HG02938 (cell line): ENCODE data around the gene CCDC187.

Experiments used
- ATAC-seq: cut with Tn5 transposase; IDR thresholded peaks from one replicate; pipeline ENCODE4 v1.9.1; 2021; ENCODE audit warnings: mild to moderate bottlenecking, moderate library complexity; ENCODE audit not compliant: unreplicated experiment

CCDC187 gene

DNA sequence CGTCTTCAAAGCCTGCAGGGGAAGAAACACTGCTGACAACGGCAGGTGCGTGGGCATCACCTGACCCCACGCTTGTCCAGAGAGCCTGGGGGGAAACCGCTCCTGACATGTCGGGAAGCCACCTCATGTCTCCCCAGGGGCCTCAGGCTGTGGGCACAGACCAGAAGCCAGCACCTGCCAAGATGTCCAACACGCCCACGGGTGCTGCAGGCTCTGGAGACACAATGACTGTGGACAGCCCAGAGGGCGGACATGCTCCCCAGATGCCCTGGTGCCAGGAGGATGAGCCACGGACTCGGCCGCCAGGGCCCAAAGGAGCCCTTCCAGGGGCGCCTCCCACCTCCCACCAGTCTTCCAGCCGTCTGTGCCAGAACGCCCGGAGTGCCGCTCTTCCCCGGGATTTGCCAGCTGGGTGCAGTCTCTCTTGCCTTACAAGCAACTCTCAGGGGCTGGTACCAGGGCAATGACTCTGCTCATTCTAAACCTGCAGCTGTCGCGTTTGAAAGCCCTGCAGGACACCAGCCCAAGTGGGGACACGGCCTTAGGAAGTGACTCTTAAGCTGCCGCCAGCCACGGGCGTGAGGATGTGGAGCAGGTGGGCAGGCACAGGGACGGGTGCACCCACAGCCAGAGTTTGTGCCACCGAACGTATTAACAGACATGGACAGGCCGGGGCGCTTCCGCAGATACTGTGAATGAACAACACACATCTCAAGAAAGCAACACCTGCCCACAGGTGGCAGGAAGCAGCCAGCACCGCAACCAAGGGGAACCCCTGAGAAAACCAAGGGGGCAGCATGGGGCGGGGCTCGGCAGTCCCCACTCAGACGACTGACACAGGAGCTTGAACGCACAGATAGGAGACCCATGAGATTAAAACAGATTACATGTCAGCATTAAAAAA lies 92.2 kb downstream of the CCDC187 start:
- no peak for ATAC-seq

DNA sequence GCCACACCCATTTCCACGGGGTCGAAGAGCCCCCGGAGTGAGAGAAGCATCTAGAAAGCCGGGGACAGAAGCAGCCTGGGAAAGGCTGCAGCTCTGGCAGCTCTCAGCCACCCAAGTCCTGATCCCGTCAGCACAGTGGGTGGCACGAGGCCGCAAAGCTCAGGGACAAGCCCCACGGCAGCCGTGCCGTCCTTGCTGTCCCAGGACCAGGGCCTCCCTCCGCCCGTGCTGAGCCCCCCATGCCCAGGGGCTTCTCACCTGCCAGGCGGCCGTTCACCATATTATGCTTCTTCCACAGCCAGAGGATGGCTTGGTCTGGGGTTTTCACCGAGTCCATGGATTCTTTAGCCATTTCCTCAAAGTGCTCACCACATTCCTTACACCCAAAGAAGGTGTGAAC lies 92.9 kb downstream of the CCDC187 start:
- no peak for ATAC-seq

DNA sequence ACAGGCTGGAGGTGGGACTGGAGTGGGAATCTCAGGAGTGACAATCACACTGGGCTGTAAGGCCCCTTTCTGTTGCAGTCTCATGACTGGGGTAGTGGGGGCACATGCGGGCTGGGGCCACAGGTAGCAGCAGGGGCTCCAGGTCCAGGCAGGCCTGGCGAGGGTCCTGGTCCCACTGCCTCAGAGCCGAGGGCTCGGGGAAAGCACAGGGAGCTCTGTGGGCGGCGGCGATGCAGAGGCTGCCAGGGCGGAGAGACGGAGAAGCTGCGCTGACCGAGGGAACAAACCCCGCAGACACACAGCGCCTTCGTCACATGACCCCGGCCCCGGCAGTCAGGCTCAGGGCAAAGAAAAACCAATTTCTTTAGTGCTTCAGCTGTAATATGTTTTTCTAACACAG lies 93.6 kb downstream of the CCDC187 start:
- ATAC-seq = no peak

DNA sequence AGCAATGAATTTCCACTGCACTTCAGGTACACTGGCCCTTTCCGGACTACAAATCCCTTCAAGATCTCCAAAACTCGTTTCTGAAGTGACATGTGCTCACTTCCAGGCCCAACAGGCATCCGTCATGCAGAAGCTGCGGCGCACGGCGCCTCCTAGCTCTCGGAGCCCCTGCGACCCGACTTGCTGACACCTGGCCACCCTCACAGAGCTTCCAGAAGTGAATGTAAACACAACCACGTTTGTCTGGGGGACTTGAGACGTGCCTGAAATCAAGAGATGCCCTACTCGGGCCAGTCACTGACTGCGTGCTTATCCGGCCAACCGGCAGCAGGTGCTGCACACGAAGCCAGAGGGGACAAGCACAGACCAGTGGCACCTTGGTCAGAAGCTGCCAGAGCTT lies 94.1 kb downstream of the CCDC187 start:
- no peak for ATAC-seq

DNA sequence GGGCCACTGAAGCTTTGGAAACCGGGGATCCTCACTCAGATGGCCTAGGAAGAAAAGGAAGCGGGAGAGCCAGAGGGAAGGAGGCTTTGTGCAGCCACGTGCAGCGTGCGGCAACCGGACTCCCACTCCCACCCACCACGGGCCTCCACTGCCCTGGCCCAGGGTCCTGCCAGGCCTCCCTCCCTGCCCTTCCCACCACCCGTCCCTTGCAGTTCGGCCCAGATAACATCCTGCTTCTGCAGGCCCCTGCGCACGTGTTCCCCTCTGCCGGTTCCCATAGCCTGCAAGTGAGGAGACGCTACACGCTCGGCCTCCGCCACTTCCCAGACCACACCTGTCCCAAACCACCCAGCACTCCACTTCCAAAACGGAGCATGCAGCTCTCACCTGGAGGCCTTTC lies 94.7 kb downstream of the CCDC187 start:
- no peak for ATAC-seq

DNA sequence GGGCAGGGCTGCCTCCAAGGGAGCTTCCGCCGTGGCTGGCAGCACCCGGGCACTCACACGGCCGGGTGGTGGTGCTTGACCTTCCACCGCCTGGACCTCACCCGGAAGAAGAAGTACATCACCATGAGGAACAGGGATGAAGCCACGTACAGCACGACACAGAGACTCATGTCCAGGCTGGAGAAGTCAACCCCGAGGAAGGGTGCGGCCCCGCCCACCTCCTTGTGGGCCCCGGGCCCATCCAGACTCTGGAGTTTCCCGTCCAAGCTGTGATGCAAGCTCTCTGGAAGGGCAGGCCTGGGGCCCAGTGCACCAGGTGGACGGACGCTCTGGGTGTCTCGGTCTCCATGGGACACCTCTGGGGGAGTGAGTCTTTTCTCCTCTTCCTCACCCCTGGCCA lies 95.2 kb downstream of the CCDC187 start:
- no peak for ATAC-seq

DNA sequence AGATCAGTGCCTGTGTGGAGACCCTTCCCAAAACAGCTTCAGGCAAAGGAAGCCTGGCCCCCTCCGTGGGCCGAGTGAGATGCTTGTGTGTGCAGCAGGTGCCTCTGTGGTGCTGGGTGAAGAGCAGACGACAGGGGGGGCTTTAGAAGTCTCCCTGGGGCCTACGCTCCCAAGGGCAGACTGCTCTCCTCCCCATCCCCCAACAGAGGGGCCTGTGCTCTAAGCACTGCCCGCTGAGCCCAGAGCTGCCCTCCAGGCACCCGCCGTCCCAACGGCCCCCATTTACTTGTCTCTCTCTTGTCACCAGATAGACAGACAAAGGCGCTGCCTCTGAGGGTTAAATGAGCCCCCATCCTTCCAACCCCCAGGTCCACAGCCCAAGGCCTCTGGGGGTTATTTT lies 96.3 kb downstream of the CCDC187 start:
- ATAC-seq = no peak

DNA sequence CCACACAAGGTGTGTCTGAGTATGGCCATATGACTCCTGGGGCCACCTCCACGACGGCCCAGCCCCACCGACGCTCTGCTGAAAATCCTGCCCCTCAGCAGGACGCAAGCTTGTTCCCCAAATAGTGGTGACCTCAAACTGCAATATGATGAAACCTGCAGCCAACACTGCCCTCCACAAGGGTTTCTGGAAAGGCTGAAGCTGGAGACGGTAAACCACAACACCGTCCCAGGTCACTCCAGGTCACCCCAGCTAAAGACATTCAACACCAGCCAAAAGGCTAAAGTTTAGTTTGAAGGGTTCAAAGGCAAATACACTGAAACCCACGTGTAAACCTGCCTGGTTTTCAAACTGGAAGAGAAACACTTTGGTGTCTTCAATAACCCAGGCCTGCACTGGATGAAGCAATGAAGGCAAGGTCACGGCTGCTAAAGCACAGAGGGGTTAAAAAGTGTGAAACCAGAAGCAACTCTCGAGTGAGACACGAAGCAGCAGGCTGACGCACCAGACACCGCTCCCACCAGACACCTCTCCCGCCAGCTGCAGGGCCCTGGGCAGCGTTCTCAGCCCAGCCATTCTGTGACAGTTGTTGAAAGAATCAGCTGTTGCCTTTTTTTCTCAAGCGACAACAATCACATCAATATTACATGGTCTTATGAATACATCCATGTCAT lies 97.2 kb downstream of the CCDC187 start:
- ATAC-seq = no peak

DNA sequence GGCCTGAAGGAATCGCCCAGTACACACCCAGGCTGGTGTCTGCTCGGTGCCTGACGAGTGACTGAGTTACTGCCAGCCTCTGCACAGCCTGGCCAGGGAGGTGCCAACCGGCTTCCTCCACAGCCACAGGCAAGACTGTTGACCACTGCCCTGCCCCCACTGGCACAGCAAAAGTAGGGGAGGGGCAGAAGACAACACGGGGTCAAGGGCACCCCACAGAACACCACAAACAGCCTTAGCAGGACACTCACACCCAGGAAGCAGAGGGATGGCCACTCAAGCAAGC lies 98.2 kb downstream of the CCDC187 start:
- no peak for ATAC-seq

DNA sequence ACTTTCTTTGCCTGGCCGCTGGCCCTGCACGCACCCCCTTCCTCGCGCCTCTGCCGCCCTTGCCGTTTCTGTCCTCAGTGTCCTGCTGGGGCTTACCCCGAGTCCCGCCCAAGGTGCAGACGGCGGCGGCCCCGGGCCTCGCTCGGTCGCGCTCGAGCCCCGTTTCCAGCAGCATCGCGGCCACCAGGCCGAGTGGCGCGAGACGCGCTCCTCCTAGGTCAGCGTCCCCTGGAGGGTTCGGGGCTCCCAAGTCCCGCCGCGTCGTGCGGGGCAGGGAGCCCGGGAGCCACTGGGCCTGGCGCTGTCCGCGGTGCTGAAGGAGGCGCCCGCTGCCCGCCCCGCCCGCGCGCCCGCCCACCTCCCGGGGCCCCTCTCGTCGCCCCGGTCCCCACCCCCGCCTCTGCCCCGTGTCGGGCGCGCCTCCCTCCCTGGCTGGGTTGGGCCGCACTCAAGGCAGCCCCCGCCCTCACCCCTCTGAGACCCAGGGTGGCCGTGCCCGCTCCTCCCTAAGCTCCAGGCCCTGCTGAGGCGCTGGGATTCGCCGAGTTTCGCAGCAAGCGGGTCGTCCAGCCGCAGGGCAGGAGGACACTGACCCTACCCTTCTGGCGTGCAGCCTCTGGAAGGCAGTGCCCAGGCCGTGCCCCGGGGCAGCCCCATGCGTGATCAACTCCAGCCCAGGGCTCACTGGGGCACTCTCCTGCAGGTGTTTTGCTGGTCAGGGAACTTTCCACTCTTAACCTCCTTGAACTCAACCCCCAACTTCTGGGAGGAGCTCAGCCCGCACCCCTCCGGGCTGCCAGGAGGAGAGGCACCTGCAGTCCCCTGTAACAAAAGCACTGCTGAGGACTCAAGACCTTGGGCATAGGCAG lies 98.8 kb downstream of the CCDC187 start, which contains the start of gene LHX3:
LHX3 (minus strand) TSS at position 291 of the 869 bp plus-strand sequence; CDS start at position 175, 116 bp downstream.
- ATAC-seq = no peak

DNA sequence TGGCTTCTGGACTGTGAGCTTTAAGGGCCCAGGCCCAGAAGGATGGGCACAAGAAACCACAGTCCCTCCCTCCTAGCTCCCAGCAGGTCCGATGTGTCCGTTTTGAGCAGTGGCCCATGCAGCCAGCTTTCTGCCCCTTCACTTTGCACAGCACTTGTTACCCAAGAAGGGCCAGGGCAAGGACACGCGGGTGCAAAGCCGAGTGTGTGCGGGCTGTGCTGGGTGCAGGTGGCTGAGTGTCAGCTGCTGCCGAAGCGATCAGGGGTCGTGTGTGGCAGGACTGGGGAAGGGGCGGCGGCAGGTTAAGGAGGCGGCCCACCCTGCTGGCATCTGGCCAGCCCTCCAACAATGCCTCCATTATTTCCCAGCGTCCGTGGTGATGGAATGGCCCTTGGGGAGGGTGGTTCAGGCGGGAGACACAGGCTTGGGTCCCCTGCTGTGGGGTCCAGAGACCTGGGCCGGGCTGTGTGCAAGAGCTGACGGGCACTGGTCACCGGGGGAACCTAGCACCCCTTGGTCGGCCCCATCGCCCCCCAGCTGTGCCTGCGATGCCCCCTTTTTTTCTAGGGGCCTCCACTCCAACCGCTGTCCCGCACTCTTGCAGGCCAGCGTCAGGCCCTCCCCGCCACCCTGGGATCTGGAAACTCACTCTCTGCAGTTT lies 99.6 kb downstream of the CCDC187 start:
- ATAC-seq = no peak

DNA sequence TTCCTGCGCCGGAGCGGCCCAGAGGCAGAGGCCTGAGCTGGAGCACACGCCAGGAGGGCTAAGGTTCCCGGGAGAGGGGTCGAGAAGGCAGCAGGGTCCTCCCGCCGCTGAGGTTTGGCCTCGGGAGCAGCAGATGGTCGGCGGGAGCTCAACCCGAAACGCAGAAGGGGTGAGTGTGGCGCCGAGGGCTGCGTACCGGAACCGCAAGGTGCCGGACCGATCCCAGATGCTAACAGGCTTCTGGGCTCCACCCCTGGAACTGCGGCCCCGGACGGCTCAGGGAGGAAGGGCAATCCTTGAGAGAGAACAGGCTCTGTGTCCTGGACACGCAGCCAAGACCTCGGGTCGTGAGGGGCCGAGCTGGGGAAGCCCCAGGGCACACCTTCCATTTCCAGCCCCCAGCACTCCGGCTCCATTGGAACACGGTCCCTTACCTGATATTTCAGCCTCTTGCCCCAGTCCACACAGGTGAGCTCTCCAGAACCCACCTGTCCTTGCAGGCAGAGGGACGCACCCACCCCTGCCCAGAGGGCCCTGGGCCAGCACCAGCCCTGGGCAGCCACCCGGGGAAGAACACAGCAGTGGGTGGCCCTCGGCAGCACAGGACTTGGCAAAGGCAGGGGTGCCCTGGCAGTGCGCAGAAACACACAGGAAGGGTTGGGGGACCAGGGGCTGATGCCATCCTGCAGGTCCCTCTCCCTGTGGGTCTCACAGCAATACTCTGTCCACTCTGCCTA lies 100.3 kb downstream of the CCDC187 start:
- ATAC-seq = no peak

DNA sequence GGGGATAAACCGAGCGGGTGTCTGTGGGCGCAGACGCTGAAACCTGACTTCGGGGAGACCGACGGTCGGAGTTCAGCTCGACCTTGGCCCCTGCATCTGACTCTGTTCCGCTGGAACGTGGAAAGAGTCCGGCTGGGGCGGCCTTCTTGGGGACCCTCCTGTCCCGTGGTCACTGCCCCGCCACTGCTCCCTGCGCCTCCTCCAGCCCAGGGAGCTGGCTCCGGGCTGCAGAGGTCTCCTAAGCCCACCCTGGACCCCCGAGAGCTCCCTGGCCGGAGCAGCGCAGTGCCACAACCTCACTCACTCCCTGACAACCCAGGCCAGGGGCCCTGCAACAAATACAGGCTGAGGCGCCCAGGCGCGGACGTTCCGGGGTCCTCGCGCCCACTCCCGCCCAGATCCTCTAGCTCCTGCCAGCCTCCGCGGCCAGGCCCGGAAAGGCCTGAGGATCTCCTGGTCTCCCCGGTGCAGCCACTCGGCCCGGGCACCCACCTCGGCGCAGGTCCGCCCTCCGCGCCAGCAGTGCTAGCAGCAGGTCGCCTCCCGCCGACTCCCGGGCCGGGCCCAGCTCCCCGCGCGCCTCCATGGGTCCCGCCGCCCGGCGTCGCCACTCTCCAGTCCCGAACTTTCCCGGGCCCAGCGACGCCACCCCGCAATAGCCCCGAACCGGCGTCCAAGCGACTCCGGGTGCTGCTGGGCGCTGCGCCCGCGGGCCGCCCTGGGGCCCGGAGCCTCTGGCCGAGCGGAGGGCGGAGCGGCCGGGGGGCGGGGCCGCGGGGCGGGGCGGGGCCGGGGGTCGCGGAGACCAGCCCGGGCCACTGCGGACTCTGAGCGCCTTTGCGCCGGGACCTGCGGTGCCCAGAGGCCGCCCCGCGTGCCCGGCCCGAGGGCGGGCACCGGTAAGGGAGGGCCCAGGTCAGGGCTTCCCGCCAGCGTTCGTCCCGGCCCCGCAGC lies 101.2 kb downstream of the CCDC187 start:
- no peak for ATAC-seq

DNA sequence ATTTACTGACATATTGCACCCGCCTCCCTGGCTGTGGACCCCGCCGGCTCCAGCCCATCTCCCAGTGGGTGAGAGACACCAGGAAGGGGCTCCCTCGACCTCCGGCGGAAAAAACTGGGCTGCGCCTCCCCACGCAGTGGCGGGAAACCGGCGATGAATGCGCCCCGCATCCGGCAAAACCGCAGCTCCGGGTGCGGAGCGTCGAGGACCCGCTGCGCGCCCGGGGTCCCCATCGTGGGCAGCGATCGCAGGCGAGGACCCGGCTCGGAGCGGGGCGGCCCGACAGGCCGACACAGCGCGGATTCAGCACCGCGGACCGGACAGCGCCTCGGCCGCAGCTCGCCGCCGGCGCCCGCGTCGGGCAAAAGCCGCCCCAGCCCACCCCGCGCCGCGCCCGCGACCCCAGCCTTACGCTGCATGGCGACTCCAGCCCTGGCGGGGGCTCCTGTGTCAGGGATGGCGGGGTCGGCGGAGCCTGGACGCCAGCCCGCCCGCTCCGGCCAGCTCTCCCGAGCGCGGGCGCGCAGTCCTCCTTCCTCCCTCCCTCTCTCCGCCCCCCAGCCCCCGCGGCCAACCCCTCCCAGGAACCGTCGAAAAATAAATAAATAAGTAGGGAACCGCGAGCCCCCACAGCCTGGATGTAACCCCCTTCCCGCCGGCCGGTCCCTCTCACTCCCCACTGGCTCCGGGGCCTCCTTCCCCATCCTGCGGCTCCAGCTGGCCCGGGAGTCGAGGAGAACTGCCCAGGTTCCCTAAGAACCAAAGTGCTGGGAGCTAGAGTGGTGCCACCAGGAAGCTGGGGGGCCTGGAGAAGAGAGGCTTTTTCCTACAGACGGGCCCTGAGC lies 102.1 kb downstream of the CCDC187 start:
- no peak for ATAC-seq

DNA sequence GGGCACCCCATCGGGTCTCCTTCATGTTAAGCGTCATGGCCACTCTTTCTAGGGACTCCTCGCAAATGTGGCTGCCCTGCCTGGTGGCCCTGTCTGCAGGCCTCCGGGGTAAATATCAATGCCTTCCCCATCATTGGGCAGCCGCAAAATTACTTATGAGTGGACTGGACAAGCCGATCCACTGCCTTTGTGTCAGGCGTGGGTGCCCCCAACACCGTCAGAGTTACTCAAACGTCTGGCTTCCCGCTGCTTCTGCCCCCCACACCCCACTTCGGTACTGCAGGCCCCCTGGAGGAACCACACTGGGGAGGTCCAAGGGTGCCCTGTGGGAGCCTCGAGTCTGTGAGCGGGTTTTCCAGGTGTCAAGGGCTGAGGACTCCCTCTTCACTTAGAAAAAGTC lies 102.7 kb downstream of the CCDC187 start:
- no peak for ATAC-seq

DNA sequence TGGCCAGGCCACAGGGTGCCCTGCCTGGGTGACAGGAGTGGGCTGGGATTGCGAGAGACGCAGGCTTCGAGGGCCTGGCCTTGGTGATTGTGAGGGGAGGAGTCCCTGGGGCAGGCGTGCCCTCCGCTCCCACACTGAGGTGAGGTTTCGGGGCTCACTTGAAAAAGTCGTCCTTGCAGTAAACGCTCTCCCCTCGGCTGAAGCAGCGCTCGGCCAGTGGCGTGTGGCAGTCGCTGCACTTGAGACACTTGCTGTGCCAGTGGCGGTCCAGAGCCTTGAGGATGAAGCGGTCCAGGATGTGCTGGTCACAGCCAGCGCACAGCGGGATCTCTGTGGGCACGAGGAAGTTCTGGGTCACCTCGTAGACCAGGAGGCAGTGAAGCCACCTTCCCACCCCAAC lies 103.5 kb downstream of the CCDC187 start:
- ATAC-seq = no peak
